H9 (cell line): Measurements from ENCODE around the gene SCT. TPM values are rescaled to one million over a fixed set of nuclear protein-coding genes. Genes with fewer than 3 reads are reported as not detected.
A peak's percentile ranks its signal among the peaks of the same experiment; 100 is the strongest.

Experiments
- DNase-seq: peaks from one replicate; pipeline ENCODE4 v3.0.0-alpha.2; 2017
- H2AFZ ChIP-seq: one replicate; pipeline ENCODE4 v1.6.1; 2013; ENCODE audit warnings: mild to moderate bottlenecking, low read length, control low read depth, moderate library complexity
- H2AK5ac ChIP-seq: 2 replicates; pipeline ENCODE4 v1.6.1; 2013; ENCODE audit warnings: low read length, control low read depth, mixed read lengths; ENCODE audit not compliant: insufficient read length
- H2BK120ac ChIP-seq: one replicate; pipeline ENCODE4 v1.6.1; 2013; ENCODE audit warnings: low read depth, mild to moderate bottlenecking, low read length, control low read depth, inconsistent platforms; ENCODE audit not compliant: poor library complexity, severe bottlenecking
- H2BK12ac ChIP-seq: 2 replicates; pipeline ENCODE4 v1.6.1; 2013; ENCODE audit warnings: low read length, control low read depth, mixed read lengths, low read depth; ENCODE audit not compliant: insufficient read length
- H2BK15ac ChIP-seq: 2 replicates; pipeline ENCODE4 v1.6.1; 2013; ENCODE audit warnings: low read depth, low read length, control low read depth
- H2BK20ac ChIP-seq: one replicate; pipeline ENCODE4 v1.6.1; 2013; ENCODE audit warnings: low read depth, mild to moderate bottlenecking, low read length, control low read depth, inconsistent platforms; ENCODE audit not compliant: poor library complexity, severe bottlenecking
- H2BK5ac ChIP-seq: 2 replicates; pipeline ENCODE4 v1.6.1; 2013; ENCODE audit warnings: low read length, control low read depth, mixed read lengths; ENCODE audit not compliant: insufficient read length
- H3K14ac ChIP-seq: 2 replicates; pipeline ENCODE4 v1.6.1; 2013; ENCODE audit warnings: low read length, control low read depth; ENCODE audit not compliant: insufficient read depth
- H3K18ac ChIP-seq: 2 replicates; pipeline ENCODE4 v1.6.1; 2013; ENCODE audit warnings: low read depth, mild to moderate bottlenecking, mixed read lengths, low read length, control low read depth; ENCODE audit not compliant: insufficient read length
- H3K23ac ChIP-seq: 2 replicates; pipeline ENCODE4 v1.6.1; 2013; ENCODE audit warnings: low read length, control low read depth, mixed read lengths, low read depth; ENCODE audit not compliant: insufficient read length
- H3K23me2 ChIP-seq: 2 replicates; pipeline ENCODE4 v1.6.1; 2013; ENCODE audit warnings: low read depth, mild to moderate bottlenecking, mixed read lengths, low read length, control low read depth; ENCODE audit not compliant: insufficient read length, poor library complexity, severe bottlenecking
- H3K27ac ChIP-seq: 2 replicates; pipeline ENCODE4 v1.5.1; 2013; ENCODE audit warnings: low read length, control low read depth, mixed read lengths, low read depth; ENCODE audit not compliant: insufficient read length
- H3K27me3 ChIP-seq: 2 replicates; pipeline ENCODE4 v1.6.1; 2013; ENCODE audit warnings: low read length, control low read depth, inconsistent platforms; ENCODE audit not compliant: insufficient read depth
- H3K4ac ChIP-seq: 2 replicates; pipeline ENCODE4 v1.6.1; 2013; ENCODE audit warnings: low read depth, mild to moderate bottlenecking, control low read depth, inconsistent platforms, low read length, moderate library complexity
- H3K4me1 ChIP-seq: 2 replicates; pipeline ENCODE4 v1.6.1; 2013; ENCODE audit warnings: low read length, control low read depth, inconsistent platforms; ENCODE audit not compliant: insufficient read depth
- H3K4me2 ChIP-seq: 2 replicates; pipeline ENCODE4 v1.6.1; 2013; ENCODE audit warnings: low read length, control low read depth, mixed read lengths; ENCODE audit not compliant: insufficient read length, insufficient read depth
- H3K56ac ChIP-seq: 2 replicates; pipeline ENCODE4 v1.6.1; 2013; ENCODE audit warnings: low read depth, mild to moderate bottlenecking, mixed read lengths, low read length, control low read depth; ENCODE audit not compliant: insufficient read length
- H3K79me1 ChIP-seq: 2 replicates; pipeline ENCODE4 v1.6.1; 2013; ENCODE audit warnings: low read depth, mild to moderate bottlenecking, moderate library complexity, low read length, control low read depth, inconsistent platforms; ENCODE audit not compliant: insufficient read depth, poor library complexity, severe bottlenecking
- H3K79me2 ChIP-seq: 2 replicates; pipeline ENCODE4 v1.6.1; 2013; ENCODE audit warnings: low read length, control low read depth, inconsistent platforms; ENCODE audit not compliant: insufficient read depth
- H3K9ac ChIP-seq: 2 replicates; pipeline ENCODE4 v1.6.1; 2013; ENCODE audit warnings: low read length, control low read depth, mixed read lengths; ENCODE audit not compliant: insufficient read length; ENCODE audit errors: extremely low read depth
- H3K9me3 ChIP-seq: one replicate; pipeline ENCODE4 v1.6.1; 2013; ENCODE audit warnings: low read depth, low read length, inconsistent platforms; ENCODE audit not compliant: control insufficient read depth
- H3T11ph ChIP-seq: one replicate; pipeline ENCODE4 v1.6.1; 2013; ENCODE audit warnings: mild to moderate bottlenecking, low read length, control low read depth, inconsistent platforms
- H4K20me1 ChIP-seq: one replicate; pipeline ENCODE4 v1.6.1; 2013; ENCODE audit not compliant: control insufficient read depth, insufficient read length, insufficient read depth
- H4K5ac ChIP-seq: 2 replicates; pipeline ENCODE4 v1.6.1; 2013; ENCODE audit warnings: low read depth, mild to moderate bottlenecking, mixed read lengths, low read length, control low read depth; ENCODE audit not compliant: insufficient read length
- H4K8ac ChIP-seq: replicated peaks from 2 replicates; pipeline ENCODE4 v1.6.1; 2013; ENCODE audit warnings: low read length, control low read depth, mixed read lengths, low read depth; ENCODE audit not compliant: insufficient read length
- H4K91ac ChIP-seq: 2 replicates; pipeline ENCODE4 v1.6.1; 2013; ENCODE audit warnings: low read depth, mild to moderate bottlenecking, moderate library complexity, mixed read lengths, low read length, control low read depth; ENCODE audit not compliant: insufficient read length
- H3K27ac Mint-ChIP-seq, 3 experiments: 2 replicates in 2 of 3; 3 replicates in 1 of 3; pipeline ENCODE4 v1.8.0; 2020 to 2021; ENCODE audit warnings: mixed read lengths in 3 of 3, mild to moderate bottlenecking in 1 of 3, moderate library complexity in 1 of 3
- H3K27me3 Mint-ChIP-seq: 2 replicates; pipeline ENCODE4 v1.8.0; 2021; ENCODE audit warnings: low read depth, mild to moderate bottlenecking, moderate library complexity, mixed read lengths
- H3K36me3 Mint-ChIP-seq, 3 experiments: 2 replicates in 2 of 3; 3 replicates in 1 of 3; pipeline ENCODE4 v1.8.0; 2020 to 2021; ENCODE audit warnings: low read depth in 3 of 3, mixed read lengths in 3 of 3; ENCODE audit not compliant: insufficient read depth in 1 of 3
- H3K4me1 Mint-ChIP-seq, 2 experiments: 2 replicates each; pipeline ENCODE4 v1.8.0; 2020; ENCODE audit warnings: mixed read lengths in 2 of 2
- H3K4me3 Mint-ChIP-seq, 2 experiments: 2 replicates in 1 of 2; 3 replicates in 1 of 2; pipeline ENCODE4 v1.8.0; 2020 to 2021; ENCODE audit warnings: mild to moderate bottlenecking in 2 of 2, mixed read lengths in 2 of 2, moderate library complexity in 1 of 2
- H3K9me3 Mint-ChIP-seq, 2 experiments: 2 replicates in 1 of 2; 3 replicates in 1 of 2; pipeline ENCODE4 v1.8.0; 2020; ENCODE audit warnings: mild to moderate bottlenecking in 2 of 2, mixed read lengths in 2 of 2, moderate library complexity in 1 of 2
- WGBS: extraction: QIAGEN DNeasy Blood & Tissue Kit; methylation state at CpG from one replicate; pipeline ENCODE4 v1.1.7; 2013; ENCODE audit warnings: missing lambda C conversion rate, low lambda C conversion rate, mixed read lengths; ENCODE audit not compliant: insufficient read length; ENCODE audit errors: extremely low coverage; 5-methylcytosine and 5-hydroxymethylcytosine counted together
- total RNA-seq: library from RNA; stranded (reverse); gene quantifications from 2 replicates; pipeline ENCODE4 v1.2.1, GENCODE V29; 2021
- TF ChIP-seq, protein P1 (sequence below): fragments of 200-600 bp; sonication (generic); conservative IDR thresholded peaks from 3 replicates; pipeline ENCODE4 v1.8.0; 2021; ENCODE audit warnings: antibody characterized with exemption, mild to moderate bottlenecking

The SCT gene
- total RNA-seq, 1 experiment from 2014 or later = 1.8 TPM

DNA sequence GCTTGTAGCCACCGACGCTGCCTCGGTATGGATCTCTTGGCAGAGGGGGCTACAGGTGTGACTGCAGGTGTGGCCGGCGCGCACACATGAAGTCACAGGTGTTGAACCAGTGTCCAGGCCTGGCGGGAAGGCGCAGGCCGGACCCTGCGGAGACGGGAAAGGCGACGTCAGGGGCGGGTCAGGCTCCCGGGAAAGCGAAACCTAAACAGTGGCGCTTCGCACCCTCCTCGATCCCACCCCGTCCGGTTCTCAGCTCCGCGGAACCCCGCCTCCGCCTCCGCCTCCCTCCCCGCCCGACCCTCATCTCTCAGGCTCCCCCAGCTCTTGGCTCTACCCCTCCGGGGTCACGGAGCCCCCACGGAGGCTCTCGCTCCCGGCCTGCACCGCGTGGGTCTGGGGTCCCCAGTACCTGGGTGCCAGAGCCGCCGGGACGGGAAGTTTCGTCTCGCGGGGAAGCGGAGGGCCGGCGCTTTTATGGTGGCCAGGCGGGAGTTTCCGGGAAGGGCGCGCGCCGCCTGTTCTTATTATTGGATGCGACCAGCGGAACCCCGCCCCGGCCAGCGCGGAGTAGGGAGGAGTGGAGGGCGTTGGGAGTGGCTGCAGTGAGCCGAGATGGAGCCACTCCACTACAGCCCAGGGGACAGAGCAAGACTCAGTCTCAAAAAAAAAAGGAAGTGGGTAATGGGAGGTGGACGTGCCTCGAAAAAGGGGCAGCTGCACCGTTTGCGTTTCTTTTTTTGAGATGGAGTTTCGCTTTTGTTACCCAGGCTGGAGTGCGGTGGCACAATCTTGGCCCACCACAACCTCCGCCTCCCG, 11.3 kb downstream of the SCT start, which contains the start of gene IRF7:
Gene IRF7 (minus strand): TSS at position 447 of the 816 bp plus-strand sequence. CDS start 586 bp downstream, outside the sequence.
- Histone ChIP-seq H2BK120ac (no peak within 1 kb of the TSS), H3K9me3 (no peaks in the 10 kb centered on the region), H2AK5ac (no peak within 1 kb of the TSS), H2BK12ac (no peak within 1 kb of the TSS), H3K79me1 (no peaks in the 10 kb centered on the region), H4K8ac (no peak within 1 kb of the TSS), H3K9ac (no peak within 1 kb of the TSS), H3K23me2 (peaks cover 4% of the 10 kb centered on the region), H4K20me1 (no peaks in the 10 kb centered on the region), H3K4me2 (peak within 1 kb of the TSS; percentile 35), H2BK15ac (no peak within 1 kb of the TSS), H3K14ac (peak within 1 kb of the TSS; percentile 89), H2BK20ac (no peak within 1 kb of the TSS), H3K18ac (peak within 1 kb of the TSS; percentile 66), H3K23ac (no peak within 1 kb of the TSS), H3K79me2 (no peaks in the 10 kb centered on the region), H4K91ac (no peak within 1 kb of the TSS), H3T11ph (no peak within 1 kb of the TSS), H3K56ac (no peak within 1 kb of the TSS), H3K4me1 (no peaks in the 10 kb centered on the region), H3K27me3 (no peaks in the 10 kb centered on the region), H3K4ac (no peak within 1 kb of the TSS), H2BK5ac (no peak within 1 kb of the TSS), H4K5ac (no peak within 1 kb of the TSS), H2AFZ (no peak within 1 kb of the TSS), H3K27ac (no peak within 1 kb of the TSS)
- H3K27me3 Mint-ChIP-seq = no peaks in the 10 kb centered on the region
- DNase-seq = peak; percentile 91
- H3K4me1 Mint-ChIP-seq = peaks cover 4 to 6% of the 10 kb centered on the region in 2 experiments; a peak in 3 of 4 replicates
- H3K27ac Mint-ChIP-seq = peak within 1 kb of the TSS; percentile 44 to 94 (median 89); a peak in 4 of 7 replicates
- H3K9me3 Mint-ChIP-seq = no peaks in the 10 kb centered on the region
- WGBS = no CpG with 5 or more reads among the region's 66 CpGs
- TF ChIP-seq, protein P1, sequence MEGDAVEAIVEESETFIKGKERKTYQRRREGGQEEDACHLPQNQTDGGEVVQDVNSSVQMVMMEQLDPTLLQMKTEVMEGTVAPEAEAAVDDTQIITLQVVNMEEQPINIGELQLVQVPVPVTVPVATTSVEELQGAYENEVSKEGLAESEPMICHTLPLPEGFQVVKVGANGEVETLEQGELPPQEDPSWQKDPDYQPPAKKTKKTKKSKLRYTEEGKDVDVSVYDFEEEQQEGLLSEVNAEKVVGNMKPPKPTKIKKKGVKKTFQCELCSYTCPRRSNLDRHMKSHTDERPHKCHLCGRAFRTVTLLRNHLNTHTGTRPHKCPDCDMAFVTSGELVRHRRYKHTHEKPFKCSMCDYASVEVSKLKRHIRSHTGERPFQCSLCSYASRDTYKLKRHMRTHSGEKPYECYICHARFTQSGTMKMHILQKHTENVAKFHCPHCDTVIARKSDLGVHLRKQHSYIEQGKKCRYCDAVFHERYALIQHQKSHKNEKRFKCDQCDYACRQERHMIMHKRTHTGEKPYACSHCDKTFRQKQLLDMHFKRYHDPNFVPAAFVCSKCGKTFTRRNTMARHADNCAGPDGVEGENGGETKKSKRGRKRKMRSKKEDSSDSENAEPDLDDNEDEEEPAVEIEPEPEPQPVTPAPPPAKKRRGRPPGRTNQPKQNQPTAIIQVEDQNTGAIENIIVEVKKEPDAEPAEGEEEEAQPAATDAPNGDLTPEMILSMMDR = no peak
- H3K4me3 Mint-ChIP-seq = peak within 1 kb of the TSS; percentile 73 to 82
- peaks cover 3 to 21% (median 19%) of the 10 kb centered on the region in 3 experiments; a peak in 6 of 7 replicates for H3K36me3 Mint-ChIP-seq
